LHCN-M2 (cell line): ENCODE results near the gene NPVF. TPM values are rescaled to one million over a fixed set of nuclear protein-coding genes. Genes with fewer than 3 reads are reported as not detected.

Experiments used
- DNase-seq: peaks from one replicate; pipeline ENCODE4 v3.0.0-alpha.2; 2012; ENCODE audit warnings: low read depth
- total RNA-seq: library from RNA; depleted of rRNA; stranded (reverse); fragments of >200 nt; gene quantifications from 2 replicates; pipeline ENCODE4 v1.2.3, GENCODE V29; 2014

NPVF gene
- total RNA-seq, 1 experiment from 2014 or later: not detected

DNA sequence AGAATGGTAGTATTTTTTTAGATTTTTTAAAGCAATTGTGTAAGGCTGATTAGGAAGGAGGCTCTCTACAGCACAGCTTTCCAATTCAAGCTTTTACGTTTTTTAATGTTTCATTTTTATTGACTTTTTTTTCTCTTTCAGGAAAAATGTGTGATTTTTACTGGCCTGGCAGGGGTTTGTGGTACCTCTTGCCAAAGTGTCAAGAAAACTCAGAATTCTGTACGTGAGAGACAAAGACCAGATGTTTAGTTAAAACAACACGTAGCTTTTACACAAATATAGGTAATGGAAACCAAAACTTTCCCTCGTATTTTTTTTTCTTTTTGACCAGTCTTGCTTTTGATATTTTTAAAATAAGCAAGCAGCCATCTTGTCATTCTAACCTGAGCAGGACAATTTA lies 6.0 kb upstream of the NPVF start:
- DNase-seq: no peak

DNA sequence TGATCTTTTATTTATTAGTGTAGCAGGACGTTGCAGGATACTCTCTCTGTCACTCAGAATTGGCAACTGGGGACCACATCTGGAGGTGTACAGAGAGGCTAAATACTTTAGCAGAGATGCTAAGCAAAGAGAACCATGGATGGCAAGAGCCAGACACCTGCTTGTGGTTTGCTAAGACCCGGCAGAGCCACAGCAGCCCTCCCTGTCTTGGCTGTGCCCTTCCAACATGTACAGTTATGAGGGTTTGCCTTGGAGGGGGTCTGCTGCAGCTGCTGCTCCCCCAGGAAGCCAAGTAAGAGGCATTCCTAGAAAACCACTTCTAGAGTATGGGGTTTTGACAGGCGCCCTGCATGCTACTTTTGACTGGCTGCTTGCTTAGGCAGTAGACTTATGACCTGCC lies 5.1 kb downstream of the NPVF start:
- no peak for DNase-seq

DNA sequence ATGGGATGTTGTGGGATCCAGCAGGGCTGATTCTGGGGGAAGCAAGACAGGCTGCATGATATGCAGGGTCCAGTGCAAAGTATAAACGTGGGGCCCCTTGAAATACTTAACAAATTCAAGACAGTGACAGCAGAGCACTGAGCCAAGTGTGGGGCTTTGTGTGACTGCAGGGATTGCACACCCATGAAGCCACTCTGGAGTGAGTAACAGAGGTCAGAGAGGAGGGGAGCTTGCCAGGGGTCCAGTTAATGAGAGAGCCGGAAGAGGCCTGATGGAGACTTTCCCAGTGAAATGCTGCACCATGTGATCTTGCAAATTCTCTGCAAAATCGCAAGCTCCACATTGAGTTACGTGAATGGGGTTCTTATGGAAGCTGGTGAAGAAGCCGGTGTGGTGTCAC lies 5.6 kb downstream of the NPVF start:
- DNase-seq: no peak

DNA sequence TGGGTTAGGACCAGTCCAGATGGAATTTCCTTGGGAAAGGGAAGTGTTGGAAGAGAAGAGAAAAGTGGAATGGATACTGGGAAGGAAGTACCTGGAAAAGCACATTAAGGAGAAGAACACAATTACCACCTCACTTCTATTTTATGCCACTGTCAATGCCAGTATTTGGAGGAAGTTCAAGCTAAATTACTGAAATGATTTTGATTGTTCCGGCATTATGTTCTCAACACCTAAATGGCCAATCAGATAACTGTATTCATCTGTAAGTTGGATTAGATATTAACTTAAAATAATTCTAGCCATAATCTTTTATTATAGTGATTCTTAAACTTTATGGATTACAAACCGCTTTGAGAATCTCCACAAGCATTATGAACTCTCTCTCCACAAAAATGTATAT lies 7.3 kb downstream of the NPVF start:
- no peak for DNase-seq

DNA sequence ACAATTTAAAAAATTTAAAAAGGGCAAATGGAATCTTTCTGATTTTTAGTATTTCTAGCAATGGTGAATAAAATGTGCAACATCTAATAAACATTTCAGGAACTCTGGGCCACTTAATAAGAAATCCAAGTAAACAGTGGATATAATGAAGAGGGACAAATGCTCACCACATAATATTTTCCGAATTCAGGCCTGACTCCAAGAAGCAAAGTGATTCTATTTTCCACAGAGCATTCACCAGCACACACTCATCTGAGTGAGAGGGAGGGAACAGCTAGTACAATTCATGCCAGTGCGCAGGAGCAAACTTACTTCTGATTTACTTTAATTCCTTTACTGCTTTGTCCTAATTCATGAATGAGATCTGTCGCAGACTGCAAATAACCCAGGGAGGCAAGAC lies 10.1 kb downstream of the NPVF start:
- no peak for DNase-seq

DNA sequence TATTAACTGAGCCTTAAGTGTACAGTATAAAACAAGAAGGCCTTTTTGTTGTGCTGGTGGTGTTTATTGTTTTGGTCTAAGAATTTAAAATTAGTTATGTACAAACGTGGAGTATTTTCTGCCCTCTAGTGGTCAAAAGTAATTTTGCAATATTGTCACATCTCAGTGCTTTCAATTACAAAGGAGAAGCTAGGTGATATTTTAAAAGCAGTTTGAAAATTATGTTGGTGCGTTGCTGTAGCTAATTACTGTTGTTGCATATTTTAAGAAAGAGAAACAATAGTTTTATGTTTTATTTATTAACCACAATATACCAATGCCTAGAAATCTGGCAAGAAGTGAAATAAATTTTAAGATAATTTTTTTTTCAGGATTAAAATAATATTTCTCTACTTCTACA lies 11.4 kb downstream of the NPVF start:
- DNase-seq: peak; percentile 56

DNA sequence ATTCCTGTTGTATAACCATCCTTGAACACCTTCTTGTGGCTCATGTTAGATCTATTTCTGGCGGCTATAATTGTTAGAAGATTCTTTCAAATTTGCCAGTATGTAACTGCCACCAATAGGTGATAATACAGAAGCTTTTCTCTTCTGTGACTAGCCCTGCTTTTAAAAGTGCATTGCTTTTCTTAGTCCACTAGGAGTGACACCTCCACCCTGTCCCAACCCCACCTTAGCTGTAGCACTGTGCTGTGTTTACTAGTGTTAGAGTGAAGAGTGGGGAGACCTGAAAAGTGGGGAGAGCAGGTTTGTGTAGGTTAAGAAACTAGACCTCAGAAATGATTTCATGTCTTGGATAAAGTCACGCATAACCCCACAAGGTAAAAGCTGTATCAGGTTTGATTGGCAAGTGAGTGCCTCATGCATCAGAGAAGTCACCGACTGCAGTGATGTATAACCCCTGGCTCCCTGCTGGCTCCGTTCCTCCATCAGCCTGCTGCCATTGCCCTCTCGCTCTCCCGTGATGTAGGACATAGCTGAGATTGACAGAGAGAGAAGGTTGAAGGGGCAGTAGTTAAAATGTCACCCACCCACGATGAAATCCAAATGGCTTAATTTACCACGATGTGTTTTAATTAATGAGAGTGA lies 12.5 kb downstream of the NPVF start:
- no peak for DNase-seq

DNA sequence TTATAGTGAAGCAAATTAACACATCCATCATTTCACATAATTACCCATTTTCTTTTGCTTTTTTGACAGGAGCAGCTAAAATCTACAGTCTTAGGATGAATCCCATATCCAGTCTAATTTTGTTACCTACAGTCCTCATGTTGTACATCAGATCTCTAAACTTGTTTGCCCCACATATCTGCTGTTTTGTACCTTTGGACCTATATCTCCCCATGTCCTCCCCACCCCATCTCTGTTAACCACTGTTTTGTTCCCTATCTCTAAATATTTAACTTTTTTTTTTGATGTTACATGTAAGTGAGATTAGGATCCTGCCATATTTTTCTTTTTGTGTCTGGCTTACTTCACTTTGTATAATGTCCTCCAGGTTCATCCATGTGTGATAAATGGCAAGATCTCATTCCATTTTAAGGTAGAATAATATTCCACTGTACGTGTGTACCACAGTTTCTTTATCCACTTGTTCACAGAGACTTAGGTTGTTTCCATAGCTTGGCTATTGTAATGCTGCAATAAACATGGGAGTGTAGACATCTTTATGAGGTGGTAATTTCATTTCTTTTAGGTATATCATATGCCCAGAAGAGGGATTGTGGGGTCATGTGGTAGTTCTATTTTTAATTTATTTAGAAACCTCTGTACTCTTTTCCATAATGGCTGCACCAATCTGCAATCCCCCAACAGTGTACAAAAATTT lies 19.6 kb downstream of the NPVF start:
- no peak for DNase-seq

DNA sequence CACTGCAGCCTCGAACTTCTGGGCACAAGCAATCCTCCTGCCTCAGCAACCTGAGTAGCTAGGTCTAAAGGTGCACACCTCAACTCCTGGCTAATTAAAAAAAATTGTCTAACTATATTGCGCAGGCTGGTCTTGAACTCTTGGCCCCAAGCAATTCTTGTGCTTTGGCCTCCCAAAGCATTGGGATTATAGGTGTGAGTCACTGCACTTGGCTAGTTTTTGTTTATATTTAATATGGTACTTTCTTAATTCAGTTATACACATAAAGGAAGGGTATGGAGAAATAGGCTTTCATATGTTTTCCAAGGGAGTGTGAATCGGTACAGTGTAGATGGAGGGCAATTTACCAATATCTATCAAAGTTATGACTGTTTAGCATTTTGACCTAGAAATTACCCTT lies 20.4 kb downstream of the NPVF start:
- DNase-seq: no peak

DNA sequence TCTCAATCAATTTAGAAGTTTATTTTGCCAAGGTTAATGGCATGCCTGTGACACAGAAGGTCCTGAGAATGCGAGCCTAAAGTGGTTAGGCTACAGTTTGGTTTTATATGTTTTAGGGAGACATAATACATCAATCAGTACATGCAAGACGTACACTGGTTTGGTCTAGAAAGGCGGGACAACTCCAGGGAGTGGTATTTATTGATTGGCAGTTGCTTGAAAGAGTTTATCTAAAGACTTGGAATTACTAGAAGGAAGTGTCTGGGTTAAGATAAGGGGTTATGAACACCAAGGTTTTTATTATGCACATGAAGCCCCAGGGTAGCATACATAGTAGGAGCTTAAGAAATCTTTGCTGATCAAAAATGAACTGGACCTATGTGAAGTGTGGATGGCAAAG lies 21.5 kb downstream of the NPVF start:
- DNase-seq: no peak

DNA sequence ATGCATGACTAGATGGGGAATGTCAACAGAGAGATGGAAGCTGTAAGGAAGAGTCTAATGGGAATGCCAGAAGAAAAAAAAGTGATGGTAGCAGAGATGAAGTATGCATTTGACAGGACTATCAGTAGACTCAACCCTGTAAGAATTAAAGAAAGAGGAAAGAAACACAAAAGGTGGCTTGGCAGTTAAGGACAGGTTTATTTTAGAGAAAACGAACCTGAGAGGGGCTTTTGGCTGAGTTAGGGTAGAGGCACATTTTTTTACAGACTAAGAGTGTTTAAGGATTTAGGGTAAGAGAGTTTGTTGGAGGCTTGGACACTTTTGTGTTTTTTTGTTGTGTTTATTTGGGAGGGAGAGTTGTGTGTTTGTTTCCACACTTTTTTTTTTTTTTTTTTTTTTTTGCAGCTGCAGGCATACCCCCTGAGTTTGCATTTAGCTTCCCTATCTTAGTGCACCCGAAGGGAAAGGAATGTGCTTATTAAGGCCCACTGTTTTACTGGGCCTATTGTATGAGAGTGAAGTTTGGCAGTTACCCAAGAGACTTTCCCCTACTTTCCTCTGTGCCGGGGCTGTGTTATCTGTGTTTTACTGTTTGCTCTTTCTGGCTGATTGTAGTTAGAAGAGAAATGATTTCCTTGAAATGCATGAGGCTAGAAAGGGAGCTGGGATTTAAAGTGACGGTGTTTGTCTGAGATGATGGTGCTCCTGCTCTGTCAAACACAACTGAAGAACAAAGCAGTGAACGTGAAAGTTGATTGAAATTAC lies 32.0 kb downstream of the NPVF start:
- DNase-seq: no peak

DNA sequence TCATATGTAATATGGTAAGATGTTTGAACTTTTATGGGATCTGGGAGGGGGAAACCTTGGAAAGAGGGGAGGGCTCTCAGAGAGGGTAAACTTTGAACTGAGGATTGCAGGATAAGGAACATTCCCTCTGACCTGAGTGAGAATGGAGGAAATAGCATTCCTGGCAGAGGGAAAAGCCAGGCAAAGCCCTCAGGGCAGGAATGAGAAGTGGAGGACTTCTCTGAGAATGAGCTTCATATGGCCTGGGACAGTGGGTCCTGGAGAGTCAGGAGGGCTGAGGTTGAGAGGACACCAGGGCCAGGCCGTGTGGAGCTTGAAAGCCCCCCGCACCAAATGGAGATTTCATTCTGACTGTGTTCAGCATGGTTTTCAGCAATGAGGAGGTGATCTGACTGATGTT lies 34.2 kb downstream of the NPVF start:
- DNase-seq: no peak

DNA sequence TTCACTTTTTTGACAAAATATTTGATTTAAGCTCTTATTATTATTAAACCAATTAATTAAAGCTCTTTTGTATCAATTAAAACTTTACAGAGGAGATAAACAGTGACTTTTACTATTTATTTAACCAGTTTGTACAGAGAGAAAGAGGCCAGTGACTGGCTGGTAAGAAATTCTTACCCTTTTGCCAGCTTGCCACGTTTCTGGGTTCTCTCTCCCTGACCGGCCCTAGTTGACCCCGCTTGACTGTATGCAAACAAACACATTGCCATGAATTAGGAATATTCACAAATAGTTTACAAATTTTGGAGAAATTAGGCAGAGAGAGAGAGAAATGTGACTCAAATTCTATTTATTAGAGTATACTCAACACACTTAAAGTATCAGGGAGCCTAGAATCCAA lies 36.2 kb downstream of the NPVF start:
- DNase-seq: no peak

DNA sequence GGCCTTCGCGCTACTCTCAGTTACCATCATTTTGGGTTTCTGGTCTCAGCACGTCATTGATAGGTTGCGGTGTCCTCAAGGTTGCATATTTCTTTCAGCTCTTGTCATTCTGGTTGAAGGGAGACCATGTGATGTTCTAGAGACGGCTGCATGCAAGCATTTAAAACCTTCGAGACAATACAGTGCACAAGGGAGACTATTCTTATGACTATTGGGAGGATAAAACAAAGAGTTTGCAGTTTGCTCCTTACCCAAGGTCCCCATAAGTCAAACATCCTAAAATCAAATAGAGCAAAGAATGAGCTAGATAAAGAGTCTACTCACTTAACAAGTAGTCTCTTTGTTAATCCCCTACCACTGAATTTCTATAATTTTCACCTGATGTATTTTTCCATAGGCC lies 39.1 kb downstream of the NPVF start:
- no peak for DNase-seq

DNA sequence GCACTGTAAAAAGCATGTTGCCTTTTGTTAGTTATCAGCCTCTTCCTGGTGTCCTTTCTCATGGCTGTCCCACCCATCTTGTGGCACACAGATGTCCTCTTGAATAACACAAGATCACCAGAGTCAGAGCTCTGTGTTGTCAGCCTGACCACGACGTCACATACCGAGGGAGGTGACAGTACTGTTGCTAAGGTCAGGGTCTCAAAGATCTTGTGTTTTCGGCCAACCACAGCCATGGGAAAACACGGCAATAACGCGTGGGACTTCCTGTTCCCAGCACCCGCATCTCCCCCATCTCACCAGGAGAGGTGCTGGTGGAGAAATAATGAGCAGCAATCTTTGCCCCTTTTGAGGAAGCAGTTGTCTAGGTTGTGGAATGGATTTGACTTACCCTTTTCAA lies 40.4 kb downstream of the NPVF start:
- DNase-seq: no peak

DNA sequence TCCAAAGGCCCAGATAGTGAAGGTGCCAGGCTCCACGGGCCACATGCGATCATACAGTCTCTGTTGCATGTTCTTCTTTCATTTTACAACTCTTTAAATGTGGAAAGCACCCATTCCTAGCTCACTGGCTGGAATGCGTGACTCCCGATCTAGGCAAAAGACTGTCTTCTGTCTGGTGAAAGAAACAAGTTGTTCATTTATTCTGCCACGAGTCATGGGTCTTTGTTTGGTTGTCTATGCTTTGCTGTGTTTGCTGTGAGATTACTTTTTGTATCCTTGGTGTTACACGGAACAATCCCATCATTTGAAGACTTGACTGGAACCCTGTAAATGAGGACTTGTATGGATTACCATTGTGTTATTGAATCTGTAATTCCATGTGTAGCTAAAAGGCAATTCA lies 41.9 kb downstream of the NPVF start:
- DNase-seq: no peak

DNA sequence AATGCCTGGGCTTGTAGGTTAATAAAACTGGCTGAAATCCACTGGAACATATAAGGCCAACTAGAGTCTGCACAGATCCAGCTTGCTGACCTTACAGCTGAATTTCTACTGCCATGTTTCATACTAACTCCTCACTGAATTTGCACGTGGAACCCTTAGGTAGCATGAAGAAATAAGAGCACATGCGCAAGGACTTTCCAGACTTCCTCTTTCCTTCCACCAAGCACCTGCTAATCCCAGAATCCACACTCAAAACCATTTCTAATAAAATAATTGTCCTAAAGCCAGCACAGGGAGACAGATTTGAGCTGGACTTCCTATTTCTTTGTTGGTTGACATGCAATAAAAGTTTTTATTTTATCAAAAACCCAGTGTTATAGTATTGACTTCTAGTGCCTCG lies 46.8 kb downstream of the NPVF start:
- DNase-seq: no peak

DNA sequence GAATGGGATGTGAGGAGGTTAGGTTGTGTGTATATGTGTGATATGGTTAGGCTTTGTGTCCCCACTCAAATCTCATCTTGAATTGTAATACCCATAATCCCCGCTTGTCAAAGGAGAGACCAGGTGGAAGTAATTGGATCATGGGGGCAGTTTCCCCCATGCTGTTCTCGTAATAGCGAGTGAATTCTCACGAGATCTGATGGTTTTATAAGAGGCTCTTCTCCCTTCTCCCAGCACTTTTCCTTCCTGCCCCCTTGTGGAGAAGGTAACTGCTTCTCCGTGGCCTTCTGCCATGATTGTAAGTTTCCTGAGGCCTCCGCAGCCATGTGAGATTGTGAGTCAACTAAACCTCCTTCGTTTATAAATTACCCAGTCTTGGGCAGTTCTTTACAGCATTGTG lies 47.3 kb downstream of the NPVF start:
- no peak for DNase-seq

DNA sequence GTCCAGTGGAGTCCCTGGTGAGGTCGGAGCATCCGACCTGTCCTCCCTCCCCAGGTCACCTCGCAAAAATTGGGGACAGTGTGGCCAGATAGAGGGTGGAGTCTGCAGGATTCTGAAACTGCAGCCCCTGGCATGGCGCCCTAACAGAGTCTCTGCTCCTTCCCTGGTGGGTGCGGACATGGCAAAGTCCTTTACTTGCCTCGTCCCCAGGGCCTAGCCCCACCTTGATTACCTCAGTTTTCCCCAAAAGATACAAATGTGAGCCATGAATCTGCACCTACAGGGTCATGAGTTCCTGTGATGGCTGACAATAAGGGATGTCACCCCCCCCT lies 47.7 kb downstream of the NPVF start:
- DNase-seq: no peak

DNA sequence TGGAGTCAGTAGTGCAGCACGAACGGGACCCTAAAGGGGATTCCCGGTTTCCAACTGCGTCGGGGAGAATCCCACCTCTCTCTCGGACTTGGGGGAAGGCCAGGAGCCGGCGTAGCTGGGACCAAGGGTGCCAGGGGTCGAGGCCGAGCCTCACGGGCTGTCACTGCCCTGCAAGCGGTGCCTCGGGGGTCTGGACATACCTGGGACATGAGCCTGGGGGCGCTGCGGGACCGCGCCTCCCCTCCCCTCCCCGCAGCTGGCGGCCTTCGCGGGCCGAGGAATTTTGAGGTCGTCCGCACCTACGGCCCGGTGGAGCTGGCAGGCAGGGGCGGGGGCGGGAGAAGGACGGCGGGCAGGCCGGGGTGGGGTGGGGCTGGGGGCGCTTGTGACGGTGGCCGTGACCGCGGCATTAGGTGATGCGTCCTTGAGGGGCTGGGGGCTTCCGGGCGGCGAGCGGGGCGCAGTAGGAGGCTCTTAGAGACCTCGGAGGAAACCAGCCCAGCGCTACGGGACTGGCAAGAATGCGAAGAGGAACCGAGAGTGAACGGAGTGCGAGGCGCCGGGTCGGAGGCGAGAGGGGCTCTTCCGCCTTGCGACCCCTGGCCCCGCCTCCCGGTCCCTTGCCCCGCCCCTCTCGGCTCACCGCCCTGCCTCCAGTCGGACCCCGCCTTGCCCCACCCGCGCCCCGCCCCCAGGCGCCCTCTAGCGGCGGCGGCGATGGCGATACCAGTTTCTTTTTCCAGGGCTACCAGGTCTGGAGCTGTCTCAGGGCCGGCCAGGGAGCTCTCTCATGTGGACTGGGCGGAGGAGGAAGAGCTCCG lies 48.3 kb downstream of the NPVF start:
- peak; percentile 84 for DNase-seq

DNA sequence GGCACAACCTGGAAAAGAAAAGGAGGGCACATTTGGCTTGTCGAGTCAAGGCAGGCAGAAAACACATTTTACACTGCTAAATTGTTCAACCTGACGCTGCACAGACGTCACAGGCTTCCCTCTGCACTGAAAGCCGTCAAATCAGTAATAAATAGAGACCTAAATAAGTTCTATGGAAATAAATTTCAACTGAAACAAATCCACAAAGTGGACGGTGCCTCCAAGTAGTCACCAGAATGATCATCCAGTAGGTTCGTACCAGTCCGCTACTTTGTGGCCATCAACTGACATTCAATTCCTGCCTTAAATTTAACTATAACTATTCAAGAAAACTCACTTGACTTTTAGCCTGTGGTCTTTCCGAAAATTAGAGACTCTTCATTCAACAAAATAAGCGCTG lies 49.0 kb downstream of the NPVF start:
- DNase-seq: no peak
